ENCODE measurements around the gene MRGPRD.

- TF ChIP-seq CTCF (IDR thresholded peaks at IDR 0.05; ENCODE audit: borderline replicate concordance, extremely low read depth, low read length, poor library complexity, severe bottlenecking) (no peak), EZH2 (IDR thresholded peaks at IDR 0.05; ENCODE audit: borderline replicate concordance, low read depth, low read length, severe bottlenecking) (no peak)
Observed at GRCh38 chr11:69014084-69014851, 33.5 kb upstream of the MRGPRD start.
